Heart right ventricle (tissue), 16 donors: ENCODE measurements around the gene FGF22. TPM values are rescaled to one million over a fixed set of nuclear protein-coding genes. Genes with fewer than 3 reads are reported as not detected.
A peak's percentile ranks its signal among the peaks of the same experiment; 100 is the strongest.

Experiments used
- ATAC-seq, 8 donors: fragments of 200-7000 bp; cut with Tn5 transposase; one replicate each; pipeline ENCODE4 v1.9.1; 2020; ENCODE audit warnings: mild to moderate bottlenecking in 8 of 8, moderate library complexity in 8 of 8, moderate number of reproducible peaks in 1 of 8
- DNase-seq, 2 donors: peaks; one replicate each; pipeline ENCODE4 v3.0.0-alpha.2; 2020
- H3K27ac ChIP-seq, 10 donors: fragments of 200-600 bp; sonication (generic) in 2 of 10; one replicate each; pipeline versions ENCODE4 v1.5.0 to v1.8.0; 2020 to 2022; ENCODE audit warnings: mild to moderate bottlenecking in 3 of 10
- H3K27me3 ChIP-seq, 7 donors: fragments of 200-600 bp; one replicate each; pipeline ENCODE4 v1.8.0; 2021 to 2022; ENCODE audit warnings: mild to moderate bottlenecking in 2 of 7
- H3K36me3 ChIP-seq, 9 donors: fragments of 200-600 bp; sonication (generic) in 1 of 9; one replicate each; pipeline versions ENCODE4 v1.5.0 to v1.8.0; 2020 to 2022; ENCODE audit warnings: mild to moderate bottlenecking in 2 of 9
- H3K4me1 ChIP-seq, 9 donors: fragments of 200-600 bp; sonication (generic) in 1 of 9; one replicate each; pipeline versions ENCODE4 v1.5.0 to v1.8.0; 2020 to 2022; ENCODE audit warnings: mild to moderate bottlenecking in 4 of 9
- H3K4me3 ChIP-seq, 10 donors: fragments of 200-600 bp; sonication (generic) in 2 of 10; one replicate each; pipeline versions ENCODE4 v1.5.0 to v1.8.0; 2020 to 2022; ENCODE audit warnings: mild to moderate bottlenecking in 7 of 10, moderate library complexity in 2 of 10
- H3K9me3 ChIP-seq, 11 donors: fragments of 200-600 bp in 10 of 11; sonication (generic) in 2 of 11; one replicate each; pipeline versions ENCODE4 v1.5.0 to v1.8.0; 2013 to 2022; ENCODE audit warnings: mild to moderate bottlenecking in 2 of 11, control low read depth in 1 of 11, moderate library complexity in 1 of 11
- CTCF ChIP-seq, 9 donors: fragments of 200-600 bp; sonication (generic) in 2 of 9; IDR thresholded peaks; one replicate each; pipeline versions ENCODE4 v1.5.0 to v1.8.0; 2021 to 2022; ENCODE audit warnings: antibody characterized with exemption in 9 of 9, mild to moderate bottlenecking in 5 of 9, moderate library complexity in 1 of 9
- WGBS, 2 donors: extraction: QIAGEN DNeasy Blood & Tissue Kit; methylation state at CpG; one replicate each; pipeline ENCODE4 v1.1.7; 2013; ENCODE audit warnings: inconsistent platforms in 1 of 2; 5-methylcytosine and 5-hydroxymethylcytosine counted together
- intact Hi-C, 10 donors: fragments of 100-400 bp; cut with DNase I; formaldehyde crosslinking; loops; one replicate each; pipeline versions ENCODE4 v1.11.1 to v1.14.2; 2022
- polyA plus RNA-seq, 2 donors: library from polyadenylated mRNA; stranded (reverse); fragments of 200-250 nt; gene quantifications; one replicate each; pipeline ENCODE4 v1.2.3, GENCODE V29; 2013
- total RNA-seq, 10 donors: library from RNA; stranded (reverse); fragmentation: NEBNext Ultra II Directional in 3 of 10; extraction: Animal tissue kit (Norgen Biotek cat#: 25700) in 3 of 10; gene quantifications; one replicate each; pipeline versions ENCODE4 v1.2.1 to v1.2.4, GENCODE V29; 2021 to 2023
- donor health status: Arrhythmogenic right ventricular cardiomyopathy.
- donor health status: ischemic (EF 13 %, LVEDD 7.1; RV severe dilation, severe dysfunction).
- donor health status: healthy with polysubstance abuse.
- donor health status: DM: no; HTN: yes; CAD: no.
- donor health status: DM: no; HTN: no; CAD: no.
- donor health status: ischemic (EF 25% LVEDD 6.9; RV normal size, moderate dysfunction).
- donor health status: ischemic (EF 25% LVEDD 5.7; RV mildly dilated, moderate dysfunction).
- donor health status: healthy.
- donor health status: DM: yes; HTN: yes; CAD: no.
- donor health status: Ischemic cardiomyopathy.
- donor health status: ischemic (EF 35%, LVEDD 5.7; RV mildly dilated, moderate dysfunction).
- donor health status: nonischemic (EF 11% LVEDD 7.7; RV severe dilation, severe dysfunction).
- donor health status: DM: yes; HTN: yes; CAD: no.
- donor health status: PGD.
- donor health status: ischemic (EF 29% LVEDD 5.4; RV normal size, mild dysfunction).
- donor health status: nonischemic (EF 23%, LVEDD 6.1; RV moderate dilation, normal function).

FGF22 gene
- total and polyA plus RNA-seq, 12 donors = 0.16 to 0.44 (median 0.30) TPM; not detected in 5

DNA sequence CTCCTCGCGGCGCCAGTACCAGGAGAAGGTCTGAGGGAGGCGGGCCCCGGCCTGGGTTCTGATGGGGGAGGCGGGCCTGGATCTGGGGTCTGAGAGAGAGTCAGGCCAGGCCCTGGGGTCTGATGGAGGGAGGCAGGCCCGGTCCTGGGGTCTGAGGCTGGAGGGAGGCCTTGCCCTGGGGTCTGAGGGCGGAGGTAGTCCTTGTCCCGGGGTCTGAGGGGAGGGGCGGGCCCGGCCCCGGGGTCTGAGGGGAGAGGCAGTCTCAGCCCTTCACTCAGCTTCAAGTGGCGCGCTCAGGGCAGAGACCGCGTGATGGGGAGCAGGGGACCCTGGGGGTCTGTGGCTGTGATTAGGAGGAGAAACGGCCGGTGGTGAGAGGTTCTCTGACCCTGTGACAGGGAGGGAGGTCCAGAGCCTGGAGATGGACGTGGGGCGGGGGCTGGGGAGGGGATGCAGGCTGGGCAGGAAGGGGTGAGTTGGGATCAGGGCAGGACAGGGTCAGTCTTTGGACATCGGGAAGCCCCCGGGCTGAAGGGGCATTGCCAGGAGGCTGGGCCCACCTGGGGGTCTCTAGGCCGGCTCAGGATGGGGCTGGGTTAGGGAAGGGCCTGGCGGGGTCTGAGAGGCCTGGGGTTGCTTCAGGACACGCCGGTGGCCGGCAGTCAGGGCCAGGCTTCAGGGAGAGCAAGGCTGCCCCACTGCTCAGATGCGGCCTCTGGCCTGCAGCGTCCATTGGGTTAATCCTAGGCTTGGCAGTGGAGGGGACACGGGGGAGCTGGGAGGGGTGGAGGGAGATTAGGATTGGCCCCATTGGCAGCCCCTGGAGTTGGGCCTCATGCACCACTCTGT, 31.3 kb upstream of the FGF22 start:
- Histone ChIP-seq H3K4me1 (peaks cover 0 to 32% (median 16%) of the 10 kb centered on the region in 9 donors), H3K9me3 (no peaks in the 10 kb centered on the region), H3K4me3 (no peak overlapping the region), H3K36me3 (no peaks in the 10 kb centered on the region), H3K27me3 (peaks cover 0 to 5% (median 0%) of the 10 kb centered on the region in 7 donors), H3K27ac (peak overlapping the region in 1 of 10 donors; percentile 82)
- 78 to 87% methylated on average over 30 of the region's 30 CpGs for WGBS, 2 donors
- DNase-seq (no peak), ATAC-seq (peak in 7 of 8 donors; percentile 2 to 36 (median 10))
- intact Hi-C loops = loop anchor here in 1 of 10 donors (2.0 kb wide), 1 partner anchor 24 kb away; the partner anchor contains the start of gene POLRMT
- TF ChIP-seq CTCF (IDR thresholded peaks at IDR 0.05) = no peak

- no peaks in the 10 kb centered on the region for H3K9me3 ChIP-seq
- peaks cover 0 to 32% (median 16%) of the 10 kb centered on the region in 9 donors for H3K4me1 ChIP-seq
- peaks cover 0 to 5% (median 0%) of the 10 kb centered on the region in 7 donors for H3K27me3 ChIP-seq
- no peak for TF ChIP-seq CTCF (IDR thresholded peaks at IDR 0.05)
- no peak overlapping the region for H3K4me3 ChIP-seq
- intact Hi-C loops = loop anchor here in 1 of 10 donors (2.0 kb wide), 1 partner anchor 24 kb away; the partner anchor contains the start of gene POLRMT
- H3K27ac ChIP-seq = peak overlapping the region in 3 of 10 donors; percentile 39 to 82 (median 48)
- no peaks in the 10 kb centered on the region for H3K36me3 ChIP-seq
- 57 to 65% methylated on average over 22 of the region's 22 CpGs for WGBS, 2 donors
- DNase-seq (peak in 1 of 2 donors; percentile 62), ATAC-seq (peak; percentile 35 to 76 (median 64))
Measured at GRCh38 chr19:609004-609346, 30.7 kb upstream of the FGF22 start.

- no peak for TF ChIP-seq CTCF (IDR thresholded peaks at IDR 0.05)
- peaks cover 0 to 32% (median 16%) of the 10 kb centered on the region in 9 donors for H3K4me1 ChIP-seq
- no peaks in the 10 kb centered on the region for H3K9me3 ChIP-seq
- 63 to 72% methylated on average over 32 to 38 of the region's 38 CpGs for WGBS, 2 donors
- DNase-seq (no peak), ATAC-seq (peak in 7 of 8 donors; percentile 1 to 24 (median 7))
- peak overlapping the region in 8 of 10 donors; percentile 12 to 82 (median 60) for H3K27ac ChIP-seq
- H3K36me3 ChIP-seq = no peaks in the 10 kb centered on the region
- intact Hi-C loops = no loop called here
- peaks cover 0 to 5% (median 0%) of the 10 kb centered on the region in 7 donors for H3K27me3 ChIP-seq
- H3K4me3 ChIP-seq = peak overlapping the region in 6 of 10 donors; percentile 18 to 49 (median 36)
Measured at GRCh38 chr19:610071-610800, 29.4 kb upstream of the FGF22 start.
